ENCODE results near the gene CPA3. TPM values are rescaled to one million over a fixed set of nuclear protein-coding genes. Genes with fewer than 3 reads are reported as not detected.

Gene CPA3
- total RNA-seq, 1 experiment from 2014 or later = 0.17 TPM

- DNase-seq (ENCODE audit: low read depth) = no peak
These were observed 50.0 kb downstream of the CPA3 start for GRCh38 chr3:148914936-148915690.

DNA sequence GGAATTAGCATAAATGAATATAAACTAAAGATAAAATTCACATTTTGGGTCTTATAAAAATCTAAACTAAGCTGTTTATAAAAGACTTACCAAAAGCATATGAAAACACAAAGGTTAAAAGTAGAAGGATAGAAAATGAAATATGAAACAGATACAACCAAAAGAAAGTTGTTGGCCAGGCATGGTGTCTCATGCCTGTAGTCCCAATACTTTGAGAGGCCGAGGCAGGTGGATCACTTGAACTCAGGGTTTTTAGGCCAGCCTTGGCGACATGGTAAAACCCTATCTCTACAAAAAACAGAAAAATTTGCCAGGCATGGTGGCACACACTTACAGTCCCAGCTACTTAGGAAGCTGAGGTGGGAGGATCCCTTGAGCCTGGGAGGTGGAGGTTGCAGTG lies 51.0 kb downstream of the CPA3 start:
- no peak for DNase-seq (ENCODE audit: low read depth)

DNA sequence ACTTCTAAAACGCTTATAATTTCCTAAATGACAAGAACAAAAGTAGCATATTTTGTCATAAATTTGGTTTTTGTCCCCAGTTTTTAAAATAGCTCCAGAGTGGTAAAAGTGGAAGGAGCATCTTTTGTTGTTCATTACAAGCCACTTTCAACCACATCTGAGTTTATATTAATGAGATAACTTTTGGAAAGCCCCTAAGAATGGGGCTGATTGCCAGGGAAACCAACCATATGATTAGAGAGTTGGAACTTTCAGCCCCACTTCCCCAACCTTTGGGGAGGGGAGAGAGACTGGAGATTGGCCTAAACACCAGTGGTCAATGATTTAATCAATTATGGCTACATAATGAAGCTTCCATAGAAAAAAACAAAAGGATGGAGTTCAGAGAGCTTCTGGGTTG lies 57.4 kb downstream of the CPA3 start:
- no peak for DNase-seq (ENCODE audit: low read depth)

DNA sequence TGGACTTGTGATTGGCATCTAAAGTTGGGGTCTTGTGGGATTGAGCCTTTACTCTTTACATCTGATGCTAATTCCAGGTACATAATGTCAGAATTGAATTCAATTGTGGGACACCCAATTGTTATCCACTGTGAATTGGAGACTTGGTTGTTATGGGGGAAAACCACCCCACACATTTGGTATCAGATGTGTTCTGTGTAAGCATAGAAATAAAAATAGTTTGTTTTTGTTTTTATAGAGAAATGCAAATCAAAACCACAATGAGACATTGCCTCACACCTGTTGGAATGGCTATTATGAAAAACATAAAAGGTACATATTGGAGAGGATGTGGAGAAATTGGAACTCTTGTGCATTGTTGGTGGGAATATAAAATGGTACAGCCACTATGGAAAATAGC lies 58.5 kb downstream of the CPA3 start:
- DNase-seq (ENCODE audit: low read depth) = no peak

GRCh38 chr3:148924562-148924961 lies 59.5 kb downstream of the CPA3 start:
- peak; percentile 58 for DNase-seq (ENCODE audit: low read depth)

DNA sequence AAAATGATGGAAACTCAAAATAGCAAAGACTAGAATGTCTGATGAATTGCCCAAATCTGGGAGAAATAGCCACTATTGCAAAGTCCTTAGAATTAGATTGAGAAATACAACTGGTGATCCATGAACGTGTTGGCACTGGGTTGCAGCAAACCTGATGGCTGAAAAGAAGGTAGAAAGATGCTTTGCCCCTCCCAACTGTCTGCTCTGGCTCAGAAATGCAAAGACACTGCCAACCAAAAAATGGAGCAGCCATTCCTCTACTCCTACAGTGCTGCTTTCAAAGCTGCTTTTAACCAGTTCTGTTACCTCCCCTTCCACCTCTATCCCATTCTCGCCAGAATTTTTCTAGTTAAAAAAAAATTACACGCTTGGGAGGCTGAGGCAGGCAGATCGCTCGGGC lies 60.7 kb downstream of the CPA3 start:
- DNase-seq (ENCODE audit: low read depth) = no peak

DNA sequence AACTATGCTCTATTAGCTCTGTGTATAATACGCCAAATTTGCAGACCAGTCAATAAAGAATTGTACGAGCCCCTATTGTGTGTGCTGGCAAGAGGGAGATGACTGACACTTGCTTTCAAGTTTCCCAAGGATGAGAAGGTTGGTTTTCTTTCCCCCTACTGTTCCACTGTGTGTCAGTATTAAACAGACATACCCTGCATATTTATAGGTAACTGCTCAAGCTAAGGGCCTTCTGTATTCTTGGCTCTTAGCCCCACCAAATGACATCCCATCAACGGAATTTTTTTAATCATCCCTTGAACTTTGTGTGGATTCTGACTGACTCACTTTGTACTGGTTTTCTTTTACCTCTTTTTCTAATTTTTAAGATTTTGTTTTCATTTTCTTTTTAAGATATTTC lies 65.7 kb downstream of the CPA3 start:
- DNase-seq (ENCODE audit: low read depth) = peak; percentile 77

- no peak for DNase-seq (ENCODE audit: low read depth)
These were observed 66.5 kb downstream of the CPA3 start for GRCh38 chr3:148931574-148931973.

DNA sequence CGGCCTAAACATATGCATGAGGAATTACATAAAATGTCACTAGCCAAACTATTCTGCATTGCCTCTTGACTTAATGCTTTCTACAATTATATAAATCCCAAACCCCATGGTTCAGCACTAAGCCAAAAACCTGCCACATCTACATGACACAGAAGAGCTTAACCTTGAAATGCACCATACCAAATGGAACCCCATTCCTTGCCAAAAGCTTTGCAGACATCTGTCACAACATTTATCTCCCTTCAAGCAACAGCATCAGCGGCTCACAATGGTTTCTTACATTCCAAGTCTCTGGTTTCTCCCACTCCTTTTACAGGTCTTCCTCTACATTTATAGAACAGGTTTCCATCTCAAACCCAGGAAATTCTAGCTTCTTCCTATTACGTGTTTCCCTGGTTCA lies 67.9 kb downstream of the CPA3 start:
- no peak for DNase-seq (ENCODE audit: low read depth)

- peak; percentile 35 for DNase-seq (ENCODE audit: low read depth)
These were observed 72.6 kb downstream of the CPA3 start for GRCh38 chr3:148937467-148938255.

GRCh38 chr3:148938306-148938705 lies 73.2 kb downstream of the CPA3 start:
- DNase-seq (ENCODE audit: low read depth) = no peak

- no peak for DNase-seq (ENCODE audit: low read depth)
These were observed 73.8 kb downstream of the CPA3 start for GRCh38 chr3:148938936-148939335.

DNA sequence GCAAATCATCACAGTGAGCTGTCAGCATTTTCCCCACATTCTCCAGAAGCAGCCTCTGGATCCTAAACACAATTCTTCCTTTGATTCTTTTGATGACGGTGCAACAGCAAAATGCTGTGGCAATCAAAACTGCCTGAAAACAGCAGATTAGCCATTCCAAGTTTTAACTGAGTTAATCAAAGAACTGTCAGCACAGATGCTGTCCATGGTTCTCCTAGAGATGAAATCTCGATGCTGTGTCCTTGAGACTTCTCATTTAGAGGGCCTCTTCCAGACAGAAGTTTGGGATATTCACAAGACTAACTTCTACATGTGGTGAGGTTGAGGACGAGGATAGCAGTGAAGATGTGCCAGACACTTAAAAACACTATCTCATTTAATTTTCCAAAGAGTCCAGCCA lies 75.9 kb downstream of the CPA3 start:
- DNase-seq (ENCODE audit: low read depth) = no peak

- DNase-seq (ENCODE audit: low read depth) = peak; percentile 93
These were observed 78.6 kb downstream of the CPA3 start for GRCh38 chr3:148943506-148944205.

DNA sequence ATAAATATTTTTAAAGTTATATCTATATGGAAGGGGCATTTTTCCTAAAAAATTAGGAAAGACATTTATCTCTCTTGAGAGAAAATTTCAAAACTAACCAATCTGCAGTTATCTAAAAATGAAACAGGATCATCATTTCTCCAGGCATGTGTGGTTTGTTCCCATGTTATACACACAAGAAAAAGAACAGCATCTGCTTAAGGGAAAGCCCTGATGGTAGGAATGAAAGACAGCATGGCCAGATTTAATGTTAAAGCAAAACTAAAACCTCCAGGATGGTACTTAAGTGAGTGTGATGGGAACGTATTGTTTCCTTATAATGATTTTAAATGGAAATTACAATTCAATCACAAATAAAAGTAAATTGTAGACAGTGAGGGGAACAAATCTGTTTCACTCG lies 80.0 kb downstream of the CPA3 start:
- no peak for DNase-seq (ENCODE audit: low read depth)

Other genes starting within 250 kb of the CPA3 start
- 0.39 TPM in 1 of 2 replicates, not detected in the other for gene AGTR1, start 167.4 kb upstream of the CPA3 start, total RNA-seq (2014; rRNA removed; shearing (Covaris generic))
- gene CPB1, start 37.5 kb upstream of the CPA3 start, total RNA-seq (2014; rRNA removed; shearing (Covaris generic)) = not detected in 2 replicates
- gene GYG1, start 126.2 kb downstream of the CPA3 start, total RNA-seq (2014; rRNA removed; shearing (Covaris generic)) = 30.8 and 53.6 TPM in 2 replicates
- gene HLTF, start 221.2 kb downstream of the CPA3 start, total RNA-seq (2014; rRNA removed; shearing (Covaris generic)) = 87.9 and 110 TPM in 2 replicates